GM18867 (cell line): ENCODE measurements around the gene PPIL3.
"Not testable (repeated sequence)": the region's sequence is repeated elsewhere in the genome, so short reads cannot be mapped to it uniquely, and the experiment has no call there.

Source experiments
- ATAC-seq: cut with Tn5 transposase; IDR thresholded peaks from one replicate; pipeline ENCODE4 v1.9.1; 2021; ENCODE audit warnings: mild to moderate bottlenecking, moderate library complexity; ENCODE audit not compliant: unreplicated experiment

The PPIL3 gene

GRCh38 chr2:200888704-200889625, at the start of gene PPIL3, which contains the start of gene NIF3L1:
Gene PPIL3, minus strand, starts transcription at chr2:200889077. Its CDS starts 1,462 bp downstream, at chr2:200887615.
Gene NIF3L1, plus strand, starts transcription at chr2:200889371. Its CDS starts 2,573 bp downstream, at chr2:200891944.
- peak; percentile 86 for ATAC-seq

- ATAC-seq: no peak
Measured at GRCh38 chr2:200930947-200931626, 42.2 kb upstream of the PPIL3 start.

- no peak for ATAC-seq
Measured at GRCh38 chr2:200929334-200930249, 40.7 kb upstream of the PPIL3 start.

GRCh38 chr2:200922439-200922838, 33.6 kb upstream of the PPIL3 start:
- ATAC-seq: no peak

- ATAC-seq: no peak
Measured at GRCh38 chr2:200913654-200914053, 24.8 kb upstream of the PPIL3 start.

- ATAC-seq: no peak
Measured at GRCh38 chr2:200909958-200910357, 21.1 kb upstream of the PPIL3 start.

GRCh38 chr2:200905618-200906296, 16.9 kb upstream of the PPIL3 start:
- peak; percentile 50 for ATAC-seq

- ATAC-seq: peak; percentile 96
Measured at GRCh38 chr2:200901459-200902072, 12.7 kb upstream of the PPIL3 start.

GRCh38 chr2:200899482-200899881, 10.6 kb upstream of the PPIL3 start:
- no peak for ATAC-seq

GRCh38 chr2:200881715-200882249, 7.1 kb downstream of the PPIL3 start:
- not testable (repeated sequence) for ATAC-seq

- ATAC-seq: no peak
Measured at GRCh38 chr2:200878289-200878880, 10.5 kb downstream of the PPIL3 start.

- no peak for ATAC-seq
Measured at GRCh38 chr2:200877443-200877842, 11.4 kb downstream of the PPIL3 start.

GRCh38 chr2:200873560-200873959, 15.3 kb downstream of the PPIL3 start:
- ATAC-seq: no peak

- no peak for ATAC-seq
Measured at GRCh38 chr2:200871151-200871550, 17.7 kb downstream of the PPIL3 start.

GRCh38 chr2:200869014-200869413, 19.9 kb downstream of the PPIL3 start:
- no peak for ATAC-seq

GRCh38 chr2:200864176-200865034, 24.5 kb downstream of the PPIL3 start, which contains the start of gene CLK1:
Gene CLK1, minus strand, starts transcription at chr2:200864658. Its CDS starts 2,796 bp downstream, at chr2:200861862.
- peak; percentile 87 for ATAC-seq

- ATAC-seq: peak; percentile 6
Measured at GRCh38 chr2:200863782-200864175, 25.1 kb downstream of the PPIL3 start.

GRCh38 chr2:200862532-200863000, 26.3 kb downstream of the PPIL3 start:
- ATAC-seq: no peak
